Measurements from ENCODE around the gene CACNA1C.

CACNA1C gene

GRCh38 chr12:2641761-2642160 lies 589.0 kb downstream of the CACNA1C start:
- DNase-seq: no peak

GRCh38 chr12:2642176-2642892 lies 589.5 kb downstream of the CACNA1C start:
- no peak for DNase-seq

- no peak for DNase-seq
Observed at GRCh38 chr12:2642896-2643425, 590.2 kb downstream of the CACNA1C start.

GRCh38 chr12:2643576-2644135 lies 590.9 kb downstream of the CACNA1C start:
- DNase-seq: no peak

- DNase-seq: no peak
Observed at GRCh38 chr12:2644683-2645405, 592.1 kb downstream of the CACNA1C start.

- DNase-seq: no peak
Observed at GRCh38 chr12:2645460-2645859, 592.7 kb downstream of the CACNA1C start.

- DNase-seq: no peak
Observed at GRCh38 chr12:2646341-2646740, 593.6 kb downstream of the CACNA1C start.

- no peak for DNase-seq
Observed at GRCh38 chr12:2647186-2647585, 594.4 kb downstream of the CACNA1C start.

GRCh38 chr12:2648406-2648805 lies 595.6 kb downstream of the CACNA1C start:
- no peak for DNase-seq

- no peak for DNase-seq
Observed at GRCh38 chr12:2649201-2650030, 596.6 kb downstream of the CACNA1C start.

GRCh38 chr12:2650261-2651067 lies 597.7 kb downstream of the CACNA1C start:
- DNase-seq: no peak

- DNase-seq: no peak
Observed at GRCh38 chr12:2651068-2651965, 598.5 kb downstream of the CACNA1C start.

GRCh38 chr12:2652011-2652400 lies 599.2 kb downstream of the CACNA1C start:
- DNase-seq: no peak

GRCh38 chr12:2652401-2653081 lies 599.8 kb downstream of the CACNA1C start:
- no peak for DNase-seq

- no peak for DNase-seq
Observed at GRCh38 chr12:2653461-2653965, 600.7 kb downstream of the CACNA1C start.

- DNase-seq: no peak
Observed at GRCh38 chr12:2654311-2654710, 601.5 kb downstream of the CACNA1C start.

- DNase-seq: no peak
Observed at GRCh38 chr12:2654741-2655140, 602.0 kb downstream of the CACNA1C start.

- no peak for DNase-seq
Observed at GRCh38 chr12:2662524-2662923, 609.7 kb downstream of the CACNA1C start.

- no peak for DNase-seq
Observed at GRCh38 chr12:2664721-2665577, 612.2 kb downstream of the CACNA1C start.
